Neural crest cell (in vitro differentiated cells): ENCODE measurements around the gene GINS2. TPM values are rescaled to one million over a fixed set of nuclear protein-coding genes. Genes with fewer than 3 reads are reported as not detected.

Experiments used
- DNase-seq: peaks from one replicate; pipeline ENCODE4 v3.0.0; 2021; ENCODE audit warnings: low read depth, mixed read lengths, low spot score
- H3K27ac Mint-ChIP-seq: one replicate; pipeline ENCODE4 v1.8.0; 2021; ENCODE audit warnings: mild to moderate bottlenecking, mixed read lengths; ENCODE audit not compliant: unreplicated experiment
- H3K27me3 Mint-ChIP-seq: 2 replicates; pipeline ENCODE4 v1.8.0; 2021; ENCODE audit warnings: low read depth, mild to moderate bottlenecking, mixed read lengths
- H3K36me3 Mint-ChIP-seq: 2 replicates; pipeline ENCODE4 v1.8.0; 2021; ENCODE audit warnings: low read depth, mild to moderate bottlenecking, mixed read lengths
- H3K4me1 Mint-ChIP-seq: 2 replicates; pipeline ENCODE4 v1.8.0; 2021; ENCODE audit warnings: mixed read lengths
- H3K4me3 Mint-ChIP-seq: one replicate; pipeline ENCODE4 v1.8.0; 2021; ENCODE audit warnings: mild to moderate bottlenecking, mixed read lengths
- H3K9me3 Mint-ChIP-seq: 2 replicates; pipeline ENCODE4 v1.8.0; 2021; ENCODE audit warnings: mixed read lengths
- CTCF ChIP-seq: fragments of 200-600 bp; sonication (generic); conservative IDR thresholded peaks from 2 replicates; pipeline ENCODE4 v1.5.0; 2021; ENCODE audit warnings: antibody characterized with exemption, mild to moderate bottlenecking
- total RNA-seq: library from RNA; stranded (reverse); gene quantifications from 2 replicates; pipeline ENCODE4 v1.2.1, GENCODE V29; 2021

GINS2 gene
- total RNA-seq, 1 donor from 2014 or later, result 82.2 TPM

- Mint-ChIP-seq H3K4me3 (no peak overlapping the region), H3K4me1 (peaks cover 10% of the 10 kb centered on the region), H3K36me3 (no peaks in the 10 kb centered on the region), H3K9me3 (no peaks in the 10 kb centered on the region), H3K27ac (no peak overlapping the region), H3K27me3 (peaks cover 2% of the 10 kb centered on the region)
- no peak for TF ChIP-seq CTCF
- DNase-seq, result peak; percentile 48
Observed at GRCh38 chr16:85733839-85734170, 45.1 kb upstream of the GINS2 start.

GRCh38 chr16:85733155-85733838 lies 44.5 kb upstream of the GINS2 start:
- Mint-ChIP-seq H3K36me3 (no peaks in the 10 kb centered on the region), H3K4me1 (peaks cover 10% of the 10 kb centered on the region), H3K9me3 (no peaks in the 10 kb centered on the region), H3K27me3 (peaks cover 2% of the 10 kb centered on the region), H3K4me3 (no peak overlapping the region), H3K27ac (no peak overlapping the region)
- TF ChIP-seq CTCF, result no peak
- no peak for DNase-seq

- peaks cover 2% of the 10 kb centered on the region for H3K27me3 Mint-ChIP-seq
- no peak for DNase-seq
- no peaks in the 10 kb centered on the region for H3K36me3 Mint-ChIP-seq
- H3K4me1 Mint-ChIP-seq, result peaks cover 10% of the 10 kb centered on the region
- H3K4me3 Mint-ChIP-seq, result no peak overlapping the region
- H3K27ac Mint-ChIP-seq, result no peak overlapping the region
- no peak for TF ChIP-seq CTCF
- H3K9me3 Mint-ChIP-seq, result no peaks in the 10 kb centered on the region
Observed at GRCh38 chr16:85731179-85731578, 42.4 kb upstream of the GINS2 start.

GRCh38 chr16:85730186-85730465 lies 41.4 kb upstream of the GINS2 start:
- Mint-ChIP-seq H3K4me3 (no peak overlapping the region), H3K27ac (no peak overlapping the region), H3K36me3 (no peaks in the 10 kb centered on the region), H3K27me3 (peaks cover 2% of the 10 kb centered on the region), H3K9me3 (no peaks in the 10 kb centered on the region), H3K4me1 (peaks cover 10% of the 10 kb centered on the region)
- no peak for TF ChIP-seq CTCF
- no peak for DNase-seq

- H3K36me3 Mint-ChIP-seq, result no peaks in the 10 kb centered on the region
Observed at GRCh38 chr16:85729452-85730185, 40.9 kb upstream of the GINS2 start.

More at GRCh38 chr16:85729452-85730185, 40.9 kb upstream of the GINS2 start:
- no peak for DNase-seq
- Mint-ChIP-seq H3K4me1 (peaks cover 10% of the 10 kb centered on the region), H3K9me3 (no peaks in the 10 kb centered on the region), H3K4me3 (no peak overlapping the region), H3K27ac (peak overlapping the region; percentile 93), H3K27me3 (peaks cover 2% of the 10 kb centered on the region)
- no peak for TF ChIP-seq CTCF
